Testis (tissue), 2 donors: ENCODE results near the gene ASB18.

Experiments
- CTCF ChIP-seq, 3 experiments: fragments of 450-650 bp in 2 of 3; fragments of 200-600 bp in 1 of 3; sonication (generic) in 1 of 3; IDR thresholded peaks; one replicate each; pipeline ENCODE4 v1.5.1; 2016 to 2019; ENCODE audit warnings: antibody characterized with exemption in 3 of 3, mild to moderate bottlenecking in 2 of 3, moderate library complexity in 1 of 3
- POLR2A ChIP-seq: fragments of 450-650 bp; IDR thresholded peaks from one replicate; pipeline ENCODE4 v1.6.1; 2017; ENCODE audit warnings: antibody characterized with exemption, mild to moderate bottlenecking, moderate library complexity

- TF ChIP-seq POLR2A: no peak
- no peak for TF ChIP-seq CTCF (IDR thresholded peaks at IDR 0.05)
Measured at GRCh38 chr2:236209996-236210395, 54.2 kb downstream of the ASB18 start.
